Tibial nerve (tissue), 4 donors: Measurements from ENCODE around the gene SNRNP35. TPM values are rescaled to one million over a fixed set of nuclear protein-coding genes. Genes with fewer than 3 reads are reported as not detected.
"Not testable (repeated sequence)": the region's sequence is repeated elsewhere in the genome, so short reads cannot be mapped to it uniquely, and the experiment has no call there.

ENCODE experiments used
- DNase-seq, 2 donors: peaks; one replicate each; pipeline ENCODE4 v3.0.0-alpha.2; 2019; ENCODE audit warnings: low spot score in 2 of 2
- H3K27ac ChIP-seq, 4 donors: fragments of 200-600 bp; sonication (generic) in 3 of 4; one replicate each; pipeline ENCODE4 v1.5.1; 2017 to 2019; ENCODE audit warnings: mild to moderate bottlenecking in 1 of 4
- H3K27me3 ChIP-seq, 2 donors: fragments of 200-600 bp; sonication (generic) in 1 of 2; one replicate each; pipeline versions ENCODE4 v1.5.1 to v1.6.0; 2017 to 2019
- H3K36me3 ChIP-seq, 3 donors: fragments of 200-600 bp; sonication (generic); one replicate each; pipeline ENCODE4 v1.5.1; 2018 to 2019
- H3K4me1 ChIP-seq, 4 donors: fragments of 200-600 bp; sonication (generic) in 3 of 4; one replicate each; pipeline ENCODE4 v1.5.1; 2017 to 2019
- H3K4me3 ChIP-seq, 4 donors: fragments of 200-600 bp; sonication (generic) in 3 of 4; one replicate each; pipeline ENCODE4 v1.5.1; 2017 to 2019; ENCODE audit warnings: mild to moderate bottlenecking in 1 of 4, moderate library complexity in 1 of 4
- H3K9me3 ChIP-seq, 4 donors: fragments of 200-600 bp; sonication (generic) in 3 of 4; one replicate each; pipeline ENCODE4 v1.5.1; 2017 to 2019
- CTCF ChIP-seq, 5 experiments: fragments of 200-600 bp in 3 of 5; fragments of 450-650 bp in 2 of 5; sonication (generic) in 3 of 5; IDR thresholded peaks; one replicate each; pipeline ENCODE4 v1.5.1; 2016 to 2019; ENCODE audit warnings: antibody characterized with exemption in 5 of 5, mild to moderate bottlenecking in 3 of 5, moderate library complexity in 2 of 5
- EP300 ChIP-seq, 2 donors: sonication (generic); formaldehyde crosslinking; IDR thresholded peaks; one replicate each; pipeline ENCODE4 v1.6.1; 2017; ENCODE audit warnings: antibody characterized with exemption in 2 of 2, mild to moderate bottlenecking in 1 of 2
- POLR2A ChIP-seq, 2 donors: fragments of 450-650 bp; IDR thresholded peaks; one replicate each; pipeline ENCODE4 v1.6.1; 2017; ENCODE audit warnings: antibody characterized with exemption in 2 of 2, mild to moderate bottlenecking in 2 of 2, moderate library complexity in 2 of 2
- WGBS, 2 donors: methylation state at CpG; one replicate each; pipeline ENCODE4 v1.1.5; 2018; 5-methylcytosine and 5-hydroxymethylcytosine counted together
- small RNA-seq: library from RNA; depleted of rRNA; stranded (forward); fragments of <200 nt; gene quantifications from one replicate; pipeline ENCODE3, GENCODE V24; 2016
- total RNA-seq, 4 donors: library from RNA; depleted of rRNA; stranded (reverse); fragments of >200 nt; gene quantifications; one replicate each; pipeline ENCODE4 v1.1.0, GENCODE V29; 2016

Gene SNRNP35
- total RNA-seq, 4 donors from 2014 or later = 8.1 to 31.8 (median 20.8) TPM

DNA sequence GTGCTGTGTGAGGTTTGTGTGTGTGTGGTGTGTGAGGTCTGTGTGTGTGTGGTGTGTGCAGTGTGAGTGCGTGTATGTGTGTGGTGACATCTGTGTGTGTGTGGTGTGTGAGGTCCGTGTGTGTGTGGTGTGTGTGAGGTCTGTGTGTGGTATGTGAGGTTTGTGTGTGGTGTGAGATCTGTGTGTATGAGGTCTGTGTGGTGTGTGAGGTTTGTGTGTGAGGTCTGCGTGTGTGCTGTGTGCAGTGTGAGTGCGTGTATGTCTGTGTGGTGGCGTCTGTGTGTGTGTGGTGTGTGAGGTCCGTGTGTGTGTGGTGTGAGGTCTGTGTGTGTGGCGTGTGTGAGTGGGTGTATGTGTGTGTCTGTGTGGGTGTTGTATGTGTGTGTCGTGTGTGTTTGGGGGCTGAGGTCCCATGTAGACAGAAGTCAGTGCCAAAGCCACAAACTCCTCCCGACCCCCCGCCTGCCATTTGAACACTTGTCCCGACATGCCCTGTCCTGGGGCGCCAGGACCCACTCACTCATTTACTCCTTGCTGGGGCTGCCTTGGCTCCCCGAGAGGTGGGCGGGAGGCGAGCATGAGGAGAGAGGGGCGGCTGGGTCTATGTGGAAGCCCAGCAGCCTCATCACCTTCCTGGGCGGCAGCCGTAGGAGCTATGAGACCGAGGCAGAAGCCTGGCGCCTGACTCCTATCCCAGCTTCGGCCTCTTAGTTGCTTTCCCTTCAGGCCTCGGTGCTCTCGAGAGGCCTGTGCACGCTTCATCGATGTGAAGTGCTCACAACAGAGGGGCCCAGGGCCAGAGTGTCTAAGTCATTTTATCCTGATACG is 55.1 kb downstream of the SNRNP35 start:
- Histone ChIP-seq H3K9me3 (no peaks in the 10 kb centered on the region), H3K27me3 (no peaks in the 10 kb centered on the region), H3K4me1 (peaks cover 0 to 6% (median 0%) of the 10 kb centered on the region in 4 donors), H3K36me3 (peaks cover 0 to 61% (median 0%) of the 10 kb centered on the region in 3 donors), H3K27ac (no peak overlapping the region), H3K4me3 (no peak overlapping the region)
- WGBS, 2 donors = 75 to 78% methylated on average over 25 to 26 of the region's 26 CpGs
- TF ChIP-seq EP300 (IDR thresholded peaks at IDR 0.05) (no peak), POLR2A (IDR thresholded peaks at IDR 0.05) (no peak), CTCF (IDR thresholded peaks at IDR 0.05) (no peak)
- no peak for DNase-seq

DNA sequence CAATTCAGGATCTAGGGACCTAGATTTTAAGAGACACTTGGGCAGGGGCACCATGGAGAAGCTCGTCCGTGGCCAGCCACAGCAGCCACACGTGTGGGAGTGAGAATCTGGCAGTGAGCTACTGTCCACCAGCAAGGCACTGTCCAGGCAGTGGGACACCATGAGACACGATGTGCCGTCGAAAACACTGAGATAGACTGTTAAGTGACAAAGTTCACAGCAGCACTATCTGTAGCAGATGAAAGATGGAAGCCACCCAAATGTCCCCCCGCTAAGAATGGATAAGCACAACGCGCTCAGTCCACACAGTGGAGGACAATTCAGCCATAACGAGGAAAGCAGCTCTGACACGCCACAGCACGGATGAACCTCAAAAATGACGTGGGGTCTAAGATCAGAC is 55.9 kb downstream of the SNRNP35 start:
- WGBS, 2 donors = 76 to 81% methylated on average over 13 of the region's 13 CpGs
- TF ChIP-seq POLR2A (IDR thresholded peaks at IDR 0.05) = no peak
- peaks cover 0 to 64% (median 0%) of the 10 kb centered on the region in 3 donors for H3K36me3 ChIP-seq
- no peaks in the 10 kb centered on the region for H3K9me3 ChIP-seq
- no peak overlapping the region for H3K27ac ChIP-seq
- peaks cover 0 to 6% (median 0%) of the 10 kb centered on the region in 4 donors for H3K4me1 ChIP-seq
- H3K27me3 ChIP-seq = no peaks in the 10 kb centered on the region
- H3K4me3 ChIP-seq = no peak overlapping the region
- DNase-seq = no peak

DNA sequence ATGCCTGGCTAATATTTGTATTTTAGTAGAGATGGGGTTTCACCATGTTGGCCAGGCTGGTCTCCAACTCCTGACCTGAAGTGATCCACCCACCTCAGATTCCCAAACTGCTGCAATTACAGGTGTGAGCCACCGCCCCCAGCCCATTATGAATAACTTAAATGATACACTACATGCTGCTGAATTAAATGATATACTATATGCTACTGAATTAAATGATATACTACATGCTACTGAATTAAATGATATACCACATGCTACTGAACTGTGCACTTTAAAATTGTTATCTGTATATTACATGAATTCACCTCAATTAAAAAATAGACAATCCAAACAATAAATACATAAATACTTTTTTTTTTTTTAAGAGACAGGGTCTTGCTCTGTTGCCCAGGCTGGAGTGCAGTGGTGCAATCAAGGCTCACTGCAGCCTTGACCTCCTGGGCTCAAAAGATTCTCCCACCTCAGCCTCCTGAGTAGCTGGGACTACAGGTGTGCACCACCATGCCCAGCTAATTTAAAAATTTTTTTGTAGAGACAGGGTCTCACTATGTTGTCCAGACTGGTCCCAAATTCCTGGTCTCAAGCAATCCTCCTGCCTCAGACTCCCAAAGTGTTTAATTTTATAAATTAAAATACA is 56.8 kb downstream of the SNRNP35 start:
- not testable (repeated sequence) for H3K27ac ChIP-seq, H3K27me3 ChIP-seq, DNase-seq, H3K4me3 ChIP-seq, H3K4me1 ChIP-seq, H3K9me3 ChIP-seq
- H3K36me3 ChIP-seq = peaks cover 0 to 68% (median 0%) of the 10 kb centered on the region in 3 donors
- WGBS, 2 donors = 100% methylated on average over 1 of the region's 1 CpG

DNA sequence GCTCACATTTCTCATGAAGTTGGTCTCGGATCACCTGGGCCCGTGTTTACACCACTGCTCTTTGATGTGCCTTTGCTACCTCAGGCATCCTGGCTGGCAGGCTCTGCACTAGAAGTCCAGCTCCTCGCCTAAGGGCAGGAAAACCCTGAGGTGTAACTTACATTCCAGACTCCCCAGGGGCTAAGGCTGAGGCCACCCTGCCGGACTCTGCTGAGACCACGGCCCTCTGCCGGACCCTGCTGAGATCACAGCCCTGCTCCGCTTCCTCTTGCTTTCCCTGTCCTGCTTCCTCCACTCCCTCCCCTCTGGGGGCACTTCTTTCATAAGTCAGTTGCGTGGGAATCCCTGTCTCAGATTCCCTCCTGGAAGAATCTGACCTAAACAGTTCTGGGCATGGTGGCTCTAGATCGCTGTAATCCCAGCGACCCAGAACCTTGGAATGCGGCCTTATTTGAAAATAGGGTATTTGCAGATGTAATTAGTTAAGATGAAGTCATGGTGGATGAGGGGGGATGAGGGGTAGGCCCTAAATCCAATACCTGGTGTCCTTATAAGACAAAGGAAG is 58.4 kb downstream of the SNRNP35 start:
- TF ChIP-seq CTCF (IDR thresholded peaks at IDR 0.05) (no peak), EP300 (IDR thresholded peaks at IDR 0.05) (no peak), POLR2A (IDR thresholded peaks at IDR 0.05) (no peak)
- DNase-seq = no peak
- H3K9me3 ChIP-seq = no peaks in the 10 kb centered on the region
- no peaks in the 10 kb centered on the region for H3K27me3 ChIP-seq
- 73% methylated on average over 11 of the region's 11 CpGs for WGBS, 2 donors
- peaks cover 0 to 7% (median 0%) of the 10 kb centered on the region in 4 donors for H3K4me1 ChIP-seq
- H3K36me3 ChIP-seq = peaks cover 0 to 74% (median 0%) of the 10 kb centered on the region in 3 donors
- H3K4me3 ChIP-seq = no peak overlapping the region
- no peak overlapping the region for H3K27ac ChIP-seq

Small RNA genes within 50 kb of the gene (small RNA-seq; reads per million reads assigned to genes)
- not detected for gene AC145423.2

Other genes with a start within 250 kb of the SNRNP35 start
- 10 to 100 TPM; 24.1 to 35.2 (median 29.6) TPM for gene MPHOSPH9, start 225.0 kb upstream of the SNRNP35 start, total RNA-seq
- gene MTRFR, start 224.7 kb upstream of the SNRNP35 start, total RNA-seq = 10 to 100 TPM; 10.0 to 13.8 (median 11.8) TPM
- gene CDK2AP1, start 186.3 kb upstream of the SNRNP35 start, total RNA-seq = 10 to 100 TPM; 52.0 to 73.2 (median 66.8) TPM
- 10 to 100 TPM; 13.9 to 25.8 (median 17.8) TPM for gene SBNO1, start 93.3 kb upstream of the SNRNP35 start, total RNA-seq
- 10 to 100 TPM; 16.5 to 34.5 (median 27.0) TPM for gene KMT5A, start 74.0 kb upstream of the SNRNP35 start, total RNA-seq
- gene RILPL2, start 21.5 kb upstream of the SNRNP35 start, total RNA-seq = 1 to 10 TPM; 5.2 to 6.9 (median 6.1) TPM
- gene RILPL1, start 75.6 kb downstream of the SNRNP35 start, total RNA-seq = 10 to 100 TPM; 11.8 to 24.3 (median 16.0) TPM
- gene TMED2, start 126.4 kb downstream of the SNRNP35 start, total RNA-seq = 100 to 1,000 TPM in 2 of 4 donors, 10 to 100 TPM in 2; 77.9 to 109 (median 103) TPM
- gene DDX55, start 144.0 kb downstream of the SNRNP35 start, total RNA-seq = 10 to 100 TPM; 16.8 to 53.1 (median 29.3) TPM
- gene EIF2B1, start 175.5 kb downstream of the SNRNP35 start, total RNA-seq = 100 to 1,000 TPM; 162 to 221 (median 181) TPM
- gene GTF2H3, start 175.7 kb downstream of the SNRNP35 start, total RNA-seq = 10 to 100 TPM; 17.7 to 33.5 (median 22.0) TPM
- gene TCTN2, start 213.0 kb downstream of the SNRNP35 start, total RNA-seq = 10 to 100 TPM in 3 of 4 donors, 1 to 10 TPM in 1; 7.2 to 20.0 (median 14.9) TPM